CD14-positive monocyte (primary cell): Measurements from ENCODE around the gene CRIP2. TPM values are rescaled to one million over a fixed set of nuclear protein-coding genes. Genes with fewer than 3 reads are reported as not detected.
A peak's percentile ranks its signal among the peaks of the same experiment; 100 is the strongest.

Experiments
- DNase-seq, 3 donors: peaks; one replicate each; pipeline ENCODE4 v3.0.0-alpha.2; 2011 to 2022
- H2AFZ ChIP-seq: 2 replicates; pipeline ENCODE4 v1.6.0; 2012; ENCODE audit warnings: mild to moderate bottlenecking, low read depth, low read length, inconsistent platforms; ENCODE audit not compliant: insufficient read depth, poor library complexity, severe bottlenecking
- H3K27ac ChIP-seq, 2 donors: 1 replicate in 1 of 2; 2 replicates in 1 of 2; pipeline ENCODE4 v1.5.1; 2012 to 2013; ENCODE audit warnings: low read length in 2 of 2, control low read depth in 1 of 2, inconsistent platforms in 1 of 2, low read depth in 1 of 2, mild to moderate bottlenecking in 1 of 2
- H3K27me3 ChIP-seq, 2 donors: one replicate each; pipeline versions ENCODE4 v1.6.0 to v1.6.1; 2011 to 2013; ENCODE audit warnings: low read length in 2 of 2; ENCODE audit not compliant: control insufficient read depth in 2 of 2, insufficient read depth in 2 of 2
- H3K36me3 ChIP-seq, 2 donors: replicated peaks in 1 of 2; 1 replicate in 1 of 2; 2 replicates in 1 of 2; pipeline versions ENCODE4 v1.5.1 to v1.6.1; 2012 to 2013; ENCODE audit warnings: low read length in 2 of 2, control low read depth in 1 of 2, inconsistent platforms in 1 of 2, mild to moderate bottlenecking in 1 of 2; ENCODE audit not compliant: insufficient read depth in 2 of 2, control insufficient read depth in 1 of 2
- H3K4me1 ChIP-seq, 2 donors: 1 replicate in 1 of 2; 2 replicates in 1 of 2; pipeline versions ENCODE4 v1.5.1 to v1.6.1; 2012 to 2013; ENCODE audit warnings: low read length in 2 of 2, control low read depth in 1 of 2, inconsistent platforms in 1 of 2, mild to moderate bottlenecking in 1 of 2, moderate library complexity in 1 of 2; ENCODE audit not compliant: insufficient read depth in 2 of 2, control insufficient read depth in 1 of 2
- H3K4me2 ChIP-seq: replicated peaks from 2 replicates; pipeline ENCODE3; 2012; ENCODE audit warnings: low read length, moderate library complexity, mild to moderate bottlenecking; ENCODE audit not compliant: poor library complexity, severe bottlenecking; ENCODE audit errors: extremely low read depth
- H3K4me3 ChIP-seq, 3 experiments: fragments of 200-600 bp in 1 of 3; sonication (generic) in 1 of 3; replicated peaks in 1 of 3; 1 replicate in 2 of 3; 2 replicates in 1 of 3; pipeline ENCODE4 v1.5.1; 2011 to 2013; ENCODE audit warnings: low read length in 3 of 3, mild to moderate bottlenecking in 3 of 3, control low read depth in 2 of 3, low read depth in 2 of 3, inconsistent platforms in 1 of 3, moderate library complexity in 1 of 3
- H3K79me2 ChIP-seq: 2 replicates; pipeline ENCODE4 v1.6.0; 2012; ENCODE audit warnings: mild to moderate bottlenecking, control low read depth, inconsistent platforms, low read length, moderate library complexity; ENCODE audit not compliant: insufficient read depth
- H3K9ac ChIP-seq: 2 replicates; pipeline ENCODE4 v1.6.0; 2017; ENCODE audit warnings: low read length, mild to moderate bottlenecking; ENCODE audit not compliant: insufficient read depth, poor library complexity, severe bottlenecking
- H3K9me3 ChIP-seq, 2 donors: replicated peaks in 1 of 2; 1 replicate in 1 of 2; 2 replicates in 1 of 2; pipeline versions ENCODE4 v1.5.1 to v1.6.1; 2012 to 2013; ENCODE audit warnings: low read length in 2 of 2, control low read depth in 1 of 2; ENCODE audit not compliant: control insufficient read depth in 1 of 2, insufficient read depth in 1 of 2
- H4K20me1 ChIP-seq: 2 replicates; pipeline ENCODE4 v1.6.0; 2012; ENCODE audit warnings: mild to moderate bottlenecking, low read length, control low read depth, moderate library complexity; ENCODE audit not compliant: insufficient read depth
- H3K27ac Mint-ChIP-seq, 7 donors: one replicate each; pipeline ENCODE4 v1.8.0; 2020; ENCODE audit warnings: mild to moderate bottlenecking in 7 of 7, mixed read lengths in 7 of 7, moderate library complexity in 6 of 7, inconsistent platforms in 2 of 7
- H3K27me3 Mint-ChIP-seq, 3 donors: one replicate each; pipeline ENCODE4 v1.8.0; 2021 to 2022; ENCODE audit warnings: low read depth in 3 of 3, mild to moderate bottlenecking in 3 of 3, mixed read lengths in 3 of 3, moderate library complexity in 3 of 3, inconsistent platforms in 1 of 3
- H3K36me3 Mint-ChIP-seq, 2 donors: one replicate each; pipeline ENCODE4 v1.8.0; 2020; ENCODE audit warnings: mixed read lengths in 2 of 2, inconsistent platforms in 1 of 2, mild to moderate bottlenecking in 1 of 2
- H3K4me1 Mint-ChIP-seq: one replicate; pipeline ENCODE4 v1.8.0; 2020; ENCODE audit warnings: mild to moderate bottlenecking, mixed read lengths
- H3K4me3 Mint-ChIP-seq, 2 donors: one replicate each; pipeline ENCODE4 v1.8.0; 2020; ENCODE audit warnings: mild to moderate bottlenecking in 2 of 2, mixed read lengths in 2 of 2, moderate library complexity in 1 of 2
- H3K9me3 Mint-ChIP-seq, 7 donors: one replicate each; pipeline ENCODE4 v1.8.0; 2020 to 2022; ENCODE audit warnings: mixed read lengths in 7 of 7, mild to moderate bottlenecking in 6 of 7, moderate library complexity in 6 of 7, inconsistent platforms in 2 of 7
- CTCF ChIP-seq: fragments of 200-600 bp; IDR thresholded peaks from one replicate; pipeline ENCODE4 v1.8.0; 2022; ENCODE audit warnings: antibody characterized with exemption, mild to moderate bottlenecking
- WGBS: methylation state at CpG from one replicate; pipeline ENCODE4 v1.1.5; 2013; ENCODE audit warnings: missing lambda C conversion rate; ENCODE audit not compliant: insufficient coverage; 5-methylcytosine and 5-hydroxymethylcytosine counted together
- intact Hi-C, 2 donors: fragments of 100-400 bp; cut with micrococcal nuclease; formaldehyde crosslinking; loops; one replicate each; pipeline versions ENCODE4 v1.15.0 to v1.15.1; 2023
- polyA plus RNA-seq, 3 donors: library from polyadenylated mRNA; depleted of rRNA in 1 of 3; unstranded in 2 of 3; stranded (reverse) in 1 of 3; fragments of 300-500 nt in 2 of 3; fragments of >200 nt in 1 of 3; fragmentation: Illumina TruSeq in 2 of 3; gene quantifications; 1 replicate in 2 of 3; 2 replicates in 1 of 3; pipeline ENCODE4 v1.2.3, GENCODE V29; 2012 to 2021

CRIP2 gene
- polyA plus RNA-seq, 3 donors, result 2.1 to 4.0 (median 3.3) TPM

- peaks cover 5 to 18% (median 13%) of the 10 kb centered on the region in 7 donors for H3K9me3 Mint-ChIP-seq
- H3K36me3 Mint-ChIP-seq, result peaks cover 5 to 14% of the 10 kb centered on the region in 2 donors
- peak; percentile 99 for DNase-seq
Observed at GRCh38 chr14:105481886-105482457, 7.4 kb downstream of the CRIP2 start.

More at GRCh38 chr14:105481886-105482457, 7.4 kb downstream of the CRIP2 start:
- no peak for TF ChIP-seq CTCF
- H3K27me3 ChIP-seq, result peaks cover 7 to 70% of the 10 kb centered on the region in 2 donors
- Mint-ChIP-seq H3K4me1 (peaks cover 57% of the 10 kb centered on the region), H3K4me3 (peak overlapping the region; percentile 75 to 82), H3K27ac (peak overlapping the region; percentile 96 to 99 (median 99)), H3K27me3 (peaks cover 52 to 86% (median 57%) of the 10 kb centered on the region in 3 donors)
- no peaks in the 10 kb centered on the region for H4K20me1 ChIP-seq
- H3K4me3 ChIP-seq, result peak overlapping the region in 2 of 3 experiments; percentile 52 to 72
- H3K4me2 ChIP-seq, result peak overlapping the region; percentile 79
- 4% methylated on average over 14 of the region's 18 CpGs for WGBS
- H3K9ac ChIP-seq, result peak overlapping the region; percentile 97
- H3K4me1 ChIP-seq, result peaks cover 58 to 72% of the 10 kb centered on the region in 2 donors
- intact Hi-C loops, result loop anchor here (1.0 to 10.0 kb wide), 4 partner anchors 7 to 417 kb away; partner anchors contain the start of genes GPR132 (in 1 of the 2) and TEX22 (in 1 of the 2)
- H3K79me2 ChIP-seq, result no peaks in the 10 kb centered on the region
- H3K9me3 ChIP-seq, result peaks cover 8 to 9% of the 10 kb centered on the region in 2 donors
- no peak overlapping the region for H2AFZ ChIP-seq
- H3K27ac ChIP-seq, result peak overlapping the region; percentile 82 to 99
- H3K36me3 ChIP-seq, result no peaks in the 10 kb centered on the region
